ENCODE results near the gene KCNE3. TPM values are rescaled to one million over a fixed set of nuclear protein-coding genes. Genes with fewer than 3 reads are reported as not detected.

KCNE3 gene
- total and polyA plus RNA-seq, 2 of the 13 experiments (the other 11 are each of a cell fraction or from before 2014, with no cell fraction given): 0.33 to 2.2 TPM

- no peak overlapping the region for H3K9ac ChIP-seq (ENCODE audit: insufficient read depth, low read depth, low read length)
- no peaks in the 10 kb centered on the region; a peak in 1 of 5 replicates for H3K27me3 ChIP-seq (ENCODE audit: control insufficient read depth in 1 of 2, insufficient read depth in 2 of 2, low read length in 2 of 2)
- H3K4me1 ChIP-seq (ENCODE audit: insufficient read depth, low read length): peaks cover 7% of the 10 kb centered on the region
- H4K20me1 ChIP-seq (ENCODE audit: insufficient read depth, low read length): no peaks in the 10 kb centered on the region
- WGBS (ENCODE audit: low lambda C conversion rate): 38% methylated on average over 1 of the region's 1 CpG
- no peak overlapping the region for H3K4me3 ChIP-seq (replicated peaks in 1 of 3; ENCODE audit: insufficient read depth in 1 of 3, low read depth in 2 of 3, low read length in 3 of 3)
- no peak for FAIRE-seq
- H3K36me3 ChIP-seq (replicated peaks in 1 of 2; ENCODE audit: control insufficient read depth in 1 of 2, insufficient read depth in 2 of 2, low read length in 2 of 2): no peaks in the 10 kb centered on the region
- intact Hi-C loops (cut with micrococcal nuclease; ENCODE audit: unreplicated experiment) (no loop called here), in situ Hi-C loops (cut with HindIII; ENCODE audit: extremely low pct_ligation_motif_present, low pct_unique_long_range_greater_than_20kb) (no loop called here)
- DNase-seq (ENCODE audit: low spot score): no peak
- no peak overlapping the region for H2AFZ ChIP-seq (ENCODE audit: low read length)
- BruUV-seq (replicated peaks): no TSS peak
- no peak overlapping the region for H3K27ac ChIP-seq (ENCODE audit: extremely low read length, insufficient read depth, low read length)
- H3K9me3 ChIP-seq (ENCODE audit: low read length): no peaks in the 10 kb centered on the region
- ATAC-seq: no peak
- H3K4me2 ChIP-seq (ENCODE audit: low read depth, low read length): no peak overlapping the region
- ChIA-PET POLR2A (no interaction called here), CTCF (ENCODE audit: low intra/inter-chr PET ratio, low total read pairs) (no interaction called here)
- no peaks in the 10 kb centered on the region for H3K79me2 ChIP-seq (ENCODE audit: insufficient read depth, low read length)
- no peak for TF ChIP-seq RXRA (CRISPR knock-in tag; IDR thresholded peaks at IDR 0.05)
- no peak for TF ChIP-seq ZNF280B (CRISPR knock-in tag; IDR thresholded peaks at IDR 0.05; ENCODE audit: borderline replicate concordance)
- no peak for TF ChIP-seq FOXP4 (CRISPR knock-in tag; IDR thresholded peaks at IDR 0.05)
- TF ChIP-seq, protein P1, sequence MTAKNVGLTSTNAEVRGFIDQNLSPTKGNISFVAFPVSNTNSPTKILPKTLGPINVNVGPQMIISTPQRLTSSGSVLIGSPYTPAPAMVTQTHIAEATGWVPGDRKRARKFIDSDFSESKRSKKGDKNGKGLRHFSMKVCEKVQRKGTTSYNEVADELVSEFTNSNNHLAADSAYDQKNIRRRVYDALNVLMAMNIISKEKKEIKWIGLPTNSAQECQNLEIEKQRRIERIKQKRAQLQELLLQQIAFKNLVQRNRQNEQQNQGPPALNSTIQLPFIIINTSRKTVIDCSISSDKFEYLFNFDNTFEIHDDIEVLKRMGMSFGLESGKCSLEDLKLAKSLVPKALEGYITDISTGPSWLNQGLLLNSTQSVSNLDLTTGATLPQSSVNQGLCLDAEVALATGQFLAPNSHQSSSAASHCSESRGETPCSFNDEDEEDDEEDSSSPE (CRISPR knock-in tag; IDR thresholded peaks at IDR 0.05): no peak
- TF ChIP-seq PREB (CRISPR knock-in tag; IDR thresholded peaks at IDR 0.05): no peak
- no peak for TF ChIP-seq ZNF570 (CRISPR knock-in tag; IDR thresholded peaks at IDR 0.05; ENCODE audit: borderline replicate concordance)
- no peak for TF ChIP-seq PHF20 (CRISPR knock-in tag; IDR thresholded peaks at IDR 0.05)
- no peak for TF ChIP-seq SAFB2 (CRISPR knock-in tag; IDR thresholded peaks at IDR 0.05; ENCODE audit: borderline replicate concordance, low read depth)
- TF ChIP-seq SUZ12 (IDR thresholded peaks at IDR 0.05; ENCODE audit: low read depth, low read length): no peak
- no peak for TF ChIP-seq TRAFD1 (CRISPR knock-in tag; IDR thresholded peaks at IDR 0.05; ENCODE audit: borderline replicate concordance)
- TF ChIP-seq ZBTB25 (CRISPR knock-in tag; IDR thresholded peaks at IDR 0.05): no peak
- TF ChIP-seq RXRB (CRISPR knock-in tag; IDR thresholded peaks at IDR 0.05; ENCODE audit: borderline replicate concordance): no peak
- no peak for TF ChIP-seq MTERF4 (CRISPR knock-in tag; IDR thresholded peaks at IDR 0.05)
- no peak for TF ChIP-seq NONO (IDR thresholded peaks at IDR 0.05)
- no peak for TF ChIP-seq NONO (CRISPR knock-in tag; conservative IDR thresholded peaks at IDR 0.05)
- TF ChIP-seq GZF1 (CRISPR knock-in tag; IDR thresholded peaks at IDR 0.05): no peak
These were observed 27.6 kb upstream of the KCNE3 start for GRCh38 chr11:74494916-74495315.

All from HepG2 (cell line).